ENCODE data around the gene CDKN2A. TPM values are rescaled to one million over a fixed set of nuclear protein-coding genes. Genes with fewer than 3 reads are reported as not detected.

CDKN2A gene
- total RNA-seq, 1 donor from 2014 or later = not detected

- peaks cover 12% of the 10 kb centered on the region for H3K9me3 Mint-ChIP-seq (ENCODE audit: unreplicated experiment)
- H3K36me3 Mint-ChIP-seq (ENCODE audit: unreplicated experiment) = no peaks in the 10 kb centered on the region
- no peak overlapping the region for H3K27ac Mint-ChIP-seq (ENCODE audit: unreplicated experiment)
- H3K4me3 Mint-ChIP-seq (ENCODE audit: unreplicated experiment) = no peak overlapping the region
- peaks cover 53% of the 10 kb centered on the region for H3K27me3 Mint-ChIP-seq (ENCODE audit: unreplicated experiment)
- TF ChIP-seq CTCF (IDR thresholded peaks at IDR 0.05; ENCODE audit: partially characterized antibody, unreplicated experiment) = no peak
- H3K4me1 Mint-ChIP-seq (ENCODE audit: low read depth, unreplicated experiment) = peaks cover 5% of the 10 kb centered on the region
- DNase-seq = no peak
Measured at GRCh38 chr9:21972361-21972760, 21.8 kb downstream of the CDKN2A start.

GRCh38 chr9:21970800-21971640, 23.2 kb downstream of the CDKN2A start:
- H3K4me3 Mint-ChIP-seq (ENCODE audit: unreplicated experiment) = peak overlapping the region; percentile 6
- peaks cover 62% of the 10 kb centered on the region for H3K27me3 Mint-ChIP-seq (ENCODE audit: unreplicated experiment)
- no peak for TF ChIP-seq CTCF (IDR thresholded peaks at IDR 0.05; ENCODE audit: partially characterized antibody, unreplicated experiment)
- H3K27ac Mint-ChIP-seq (ENCODE audit: unreplicated experiment) = no peak overlapping the region
- peaks cover 15% of the 10 kb centered on the region for H3K9me3 Mint-ChIP-seq (ENCODE audit: unreplicated experiment)
- H3K4me1 Mint-ChIP-seq (ENCODE audit: low read depth, unreplicated experiment) = peaks cover 5% of the 10 kb centered on the region
- H3K36me3 Mint-ChIP-seq (ENCODE audit: unreplicated experiment) = no peaks in the 10 kb centered on the region
- peak; percentile 24 for DNase-seq

GRCh38 chr9:21969951-21970799, 24.0 kb downstream of the CDKN2A start:
- no peak overlapping the region for H3K4me3 Mint-ChIP-seq (ENCODE audit: unreplicated experiment)

GRCh38 chr9:21969011-21969940, 24.9 kb downstream of the CDKN2A start:
- no peak for DNase-seq
- Mint-ChIP-seq H3K27ac (ENCODE audit: unreplicated experiment) (no peak overlapping the region), H3K27me3 (ENCODE audit: unreplicated experiment) (peaks cover 64% of the 10 kb centered on the region), H3K4me1 (ENCODE audit: low read depth, unreplicated experiment) (peaks cover 7% of the 10 kb centered on the region), H3K4me3 (ENCODE audit: unreplicated experiment) (peak overlapping the region; percentile 35), H3K9me3 (ENCODE audit: unreplicated experiment) (peaks cover 15% of the 10 kb centered on the region), H3K36me3 (ENCODE audit: unreplicated experiment) (no peaks in the 10 kb centered on the region)
- TF ChIP-seq CTCF (IDR thresholded peaks at IDR 0.05; ENCODE audit: partially characterized antibody, unreplicated experiment) = no peak

More at GRCh38 chr9:21969951-21970799, 24.0 kb downstream of the CDKN2A start:
- Mint-ChIP-seq H3K9me3 (ENCODE audit: unreplicated experiment) (peaks cover 15% of the 10 kb centered on the region), H3K27ac (ENCODE audit: unreplicated experiment) (no peak overlapping the region), H3K27me3 (ENCODE audit: unreplicated experiment) (peaks cover 64% of the 10 kb centered on the region), H3K36me3 (ENCODE audit: unreplicated experiment) (no peaks in the 10 kb centered on the region), H3K4me1 (ENCODE audit: low read depth, unreplicated experiment) (peaks cover 7% of the 10 kb centered on the region)
- no peak for TF ChIP-seq CTCF (IDR thresholded peaks at IDR 0.05; ENCODE audit: partially characterized antibody, unreplicated experiment)
- no peak for DNase-seq

Data from glutamatergic neuron (in vitro differentiated cells).